Activated naive CD4-positive, alpha-beta T cell treated with anti-CD3 and anti-CD28 coated beads for 36 hours (primary cell): ENCODE results near the gene ZDHHC24. TPM values are rescaled to one million over a fixed set of nuclear protein-coding genes. Genes with fewer than 3 reads are reported as not detected.
"Not testable (repeated sequence)": the region's sequence is repeated elsewhere in the genome, so short reads cannot be mapped to it uniquely, and the experiment has no call there.

ENCODE experiments used
- CTCF ChIA-PET: fragments of 350-600 bp; sonication (Branson Sonifier 250); formaldehyde crosslinking; loops from one replicate; lab custom pipeline; 2021; ENCODE audit warnings: antibody characterized with exemption; lab: Charles Lee
- DNase-seq: peaks from one replicate; pipeline ENCODE4 v3.0.0-alpha.2; 2020
- H3K27ac Mint-ChIP-seq: one replicate; pipeline ENCODE4 v1.8.0; 2021; ENCODE audit warnings: mild to moderate bottlenecking, mixed read lengths
- H3K27me3 Mint-ChIP-seq: one replicate; pipeline ENCODE4 v1.8.0; 2021; ENCODE audit warnings: low read depth, mixed read lengths
- H3K36me3 Mint-ChIP-seq: one replicate; pipeline ENCODE4 v1.8.0; 2021; ENCODE audit warnings: low read depth, mixed read lengths
- H3K4me1 Mint-ChIP-seq: one replicate; pipeline ENCODE4 v1.8.0; 2021; ENCODE audit warnings: low read depth, mixed read lengths
- H3K4me3 Mint-ChIP-seq: one replicate; pipeline ENCODE4 v1.8.0; 2021; ENCODE audit warnings: mild to moderate bottlenecking, moderate library complexity, mixed read lengths
- H3K9me3 Mint-ChIP-seq: one replicate; pipeline ENCODE4 v1.8.0; 2021; ENCODE audit warnings: mixed read lengths
- intact Hi-C: fragments of 100-400 bp; cut with micrococcal nuclease; formaldehyde crosslinking; loops from one replicate; pipeline ENCODE4 v1.15.1; 2023
- total RNA-seq, 2 experiments: library from RNA; stranded (reverse); gene quantifications; one replicate each; pipeline ENCODE4 v1.2.3, GENCODE V29; 2021

ZDHHC24 gene
- total RNA-seq, 2 experiments from 2014 or later = 11.5 to 13.4 TPM

DNA sequence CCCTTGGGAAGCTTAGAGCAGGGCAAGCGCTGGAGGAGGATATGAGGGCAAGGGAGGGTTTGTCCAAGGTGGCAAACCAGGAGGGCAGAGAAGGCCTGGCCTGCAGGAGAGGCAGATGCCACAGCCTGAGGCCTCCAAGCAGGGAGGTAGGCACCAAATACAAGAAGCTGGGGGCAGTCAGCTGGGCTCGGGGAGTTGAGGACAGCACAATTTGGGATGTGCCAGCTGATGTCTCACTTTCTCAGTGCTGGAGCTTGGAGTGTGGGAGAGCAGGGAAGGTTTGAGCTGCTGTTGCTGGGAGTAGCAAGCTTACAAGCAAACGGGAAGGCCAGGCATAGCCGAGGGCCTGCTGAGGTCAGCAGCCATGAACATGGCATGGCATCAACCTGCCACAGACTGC, 4.0 kb downstream of the ZDHHC24 start:
- CTCF ChIA-PET = no interaction called here
- intact Hi-C loops = loop anchor here (10.0 kb wide), 1 partner anchor 413 kb away; the partner anchor contains the start of gene PC
- Mint-ChIP-seq H3K4me1 (peaks cover 18% of the 10 kb centered on the region), H3K9me3 (no peaks in the 10 kb centered on the region), H3K4me3 (no peak overlapping the region), H3K36me3 (peaks cover 14% of the 10 kb centered on the region), H3K27me3 (no peaks in the 10 kb centered on the region), H3K27ac (no peak overlapping the region)
- no peak for DNase-seq

DNA sequence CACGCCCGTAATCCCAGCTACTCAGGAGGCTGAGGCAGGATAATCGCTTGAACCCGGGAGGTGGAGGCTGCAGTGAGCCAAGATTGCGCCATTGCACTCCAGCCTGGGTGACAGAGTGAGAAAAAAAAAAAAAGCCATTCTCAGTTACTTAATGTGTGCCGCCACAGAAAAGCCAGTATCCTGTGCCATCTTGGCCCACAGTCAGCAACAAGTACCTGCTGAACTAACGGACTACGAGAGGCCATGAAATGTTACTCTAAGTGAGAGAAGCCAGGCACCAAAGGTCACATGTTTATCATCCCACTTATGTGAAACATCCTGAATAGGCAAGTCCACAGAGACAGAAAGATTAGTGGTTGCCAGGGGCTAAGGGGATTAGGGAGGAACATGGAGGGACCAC, 5.2 kb downstream of the ZDHHC24 start:
- not testable (repeated sequence) for H3K9me3 Mint-ChIP-seq, H3K27me3 Mint-ChIP-seq, H3K27ac Mint-ChIP-seq, DNase-seq, H3K4me3 Mint-ChIP-seq
- CTCF ChIA-PET = interaction anchor here (0.7 kb wide), 1 partner anchor 18 kb away, joined by 4 read pairs; no protein-coding TSS in a partner anchor
- Mint-ChIP-seq H3K4me1 (peaks cover 16% of the 10 kb centered on the region), H3K36me3 (peaks cover 15% of the 10 kb centered on the region)
- intact Hi-C loops = loop anchor here (10.0 kb wide), 1 partner anchor 414 kb away; the partner anchor contains the start of gene PC

- intact Hi-C loops = loop anchor here (10.0 kb wide), 1 partner anchor 415 kb away; the partner anchor contains the start of gene PC
- no peaks in the 10 kb centered on the region for H3K27me3 Mint-ChIP-seq
- peaks cover 18% of the 10 kb centered on the region for H3K36me3 Mint-ChIP-seq
- H3K4me1 Mint-ChIP-seq = peaks cover 13% of the 10 kb centered on the region
- no peak overlapping the region for H3K27ac Mint-ChIP-seq
- H3K9me3 Mint-ChIP-seq = no peaks in the 10 kb centered on the region
- no peak overlapping the region for H3K4me3 Mint-ChIP-seq
- CTCF ChIA-PET = no interaction called here
- no peak for DNase-seq
Measured at GRCh38 chr11:66539870-66540213, 6.0 kb downstream of the ZDHHC24 start.

GRCh38 chr11:66539170-66539869, 6.5 kb downstream of the ZDHHC24 start:
- Mint-ChIP-seq H3K4me1 (peaks cover 12% of the 10 kb centered on the region), H3K36me3 (peaks cover 18% of the 10 kb centered on the region), H3K4me3 (no peak overlapping the region), H3K9me3 (no peaks in the 10 kb centered on the region), H3K27me3 (no peaks in the 10 kb centered on the region), H3K27ac (no peak overlapping the region)
- intact Hi-C loops = no loop called here
- DNase-seq = no peak
- CTCF ChIA-PET = no interaction called here

DNA sequence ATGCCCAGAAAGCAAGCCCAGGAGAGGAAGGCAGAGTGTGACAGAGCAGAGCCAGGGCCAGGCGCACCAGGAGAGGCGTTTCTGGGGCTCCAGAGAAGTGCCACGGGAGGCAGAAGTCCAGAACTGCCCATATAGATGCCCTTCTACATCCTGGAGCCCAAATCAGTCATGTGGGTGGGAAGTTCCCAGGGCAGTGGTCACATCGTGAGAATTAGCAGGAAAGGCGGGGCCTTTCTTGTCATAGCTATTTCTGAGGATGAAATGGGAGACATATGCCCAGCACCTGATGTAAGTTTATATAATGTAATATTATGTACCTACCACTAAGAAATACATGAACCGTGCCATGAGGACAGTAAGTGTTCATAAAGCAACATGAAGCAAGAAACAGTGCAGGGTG, 13.1 kb downstream of the ZDHHC24 start:
- H3K27ac Mint-ChIP-seq = peak overlapping the region; percentile 36
- CTCF ChIA-PET = interaction anchor here (0.5 to 1.0 kb wide), 2 partner anchors 49 to 772 kb away, joined by 3 read pairs; no protein-coding TSS in a partner anchor
- intact Hi-C loops = no loop called here

GRCh38 chr11:66531841-66532240, 14.0 kb downstream of the ZDHHC24 start:
- no peak for DNase-seq
- CTCF ChIA-PET = no interaction called here
- intact Hi-C loops = no loop called here
- Mint-ChIP-seq H3K4me3 (no peak overlapping the region), H3K9me3 (no peaks in the 10 kb centered on the region), H3K27me3 (no peaks in the 10 kb centered on the region), H3K27ac (no peak overlapping the region), H3K36me3 (peaks cover 5% of the 10 kb centered on the region), H3K4me1 (no peaks in the 10 kb centered on the region)

More for the DNA sequence above, 13.1 kb downstream of the ZDHHC24 start:
- DNase-seq = no peak
- Mint-ChIP-seq H3K36me3 (peaks cover 10% of the 10 kb centered on the region), H3K9me3 (no peaks in the 10 kb centered on the region), H3K4me1 (no peaks in the 10 kb centered on the region), H3K4me3 (no peak overlapping the region), H3K27me3 (no peaks in the 10 kb centered on the region)

DNA sequence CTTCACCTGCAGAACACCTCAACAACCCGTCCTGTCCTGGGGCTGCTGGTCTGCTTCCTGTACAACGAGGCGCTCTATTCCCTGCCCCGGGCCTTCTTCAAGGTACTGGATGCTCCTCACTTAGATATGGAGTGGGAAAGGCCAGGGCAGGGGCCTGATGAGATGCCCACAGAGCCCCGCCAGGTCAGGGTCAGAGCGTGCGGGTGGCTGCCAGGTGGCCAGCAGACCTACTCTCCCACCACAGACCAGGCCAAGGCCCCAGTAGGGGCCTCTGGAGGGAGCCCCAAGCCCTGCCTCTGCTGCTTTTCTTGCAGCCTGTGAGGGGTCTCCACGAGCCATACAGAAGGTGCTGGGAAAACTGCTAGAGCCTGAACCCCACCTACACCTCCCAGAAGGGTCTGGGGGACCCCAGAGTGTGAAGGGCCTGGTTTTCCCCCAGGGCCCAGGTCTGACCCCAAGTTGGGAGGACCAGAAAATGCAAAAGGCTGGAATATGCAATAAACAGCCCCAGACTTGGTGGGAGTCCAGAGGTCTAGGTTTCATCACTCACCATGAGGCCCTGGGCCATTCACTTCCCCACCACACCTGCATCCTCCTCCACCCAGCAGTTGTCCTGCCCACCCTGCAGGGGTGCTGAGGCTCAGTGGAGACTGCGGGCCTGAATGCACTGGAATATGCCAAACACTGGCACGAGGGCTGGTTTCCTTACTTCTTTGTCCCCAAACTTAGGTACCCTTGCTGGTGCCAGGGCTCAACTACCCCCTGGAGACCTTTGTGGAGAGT, 14.7 kb downstream of the ZDHHC24 start:
- Mint-ChIP-seq H3K36me3 (peaks cover 5% of the 10 kb centered on the region), H3K27ac (no peak overlapping the region), H3K4me3 (no peak overlapping the region), H3K4me1 (no peaks in the 10 kb centered on the region), H3K27me3 (no peaks in the 10 kb centered on the region), H3K9me3 (no peaks in the 10 kb centered on the region)
- CTCF ChIA-PET = no interaction called here
- no peak for DNase-seq
- intact Hi-C loops = no loop called here

- CTCF ChIA-PET = no interaction called here
Measured at GRCh38 chr11:66529655-66530054, 16.2 kb downstream of the ZDHHC24 start.

GRCh38 chr11:66529069-66529468, 16.8 kb downstream of the ZDHHC24 start:
- H3K9me3 Mint-ChIP-seq = no peaks in the 10 kb centered on the region
- CTCF ChIA-PET = no interaction called here
- no peaks in the 10 kb centered on the region for H3K27me3 Mint-ChIP-seq
- intact Hi-C loops = no loop called here
- no peak for DNase-seq
- peaks cover 2% of the 10 kb centered on the region for H3K36me3 Mint-ChIP-seq
- no peak overlapping the region for H3K4me3 Mint-ChIP-seq
- no peak overlapping the region for H3K27ac Mint-ChIP-seq
- no peaks in the 10 kb centered on the region for H3K4me1 Mint-ChIP-seq

More at GRCh38 chr11:66529655-66530054, 16.2 kb downstream of the ZDHHC24 start:
- no peak overlapping the region for H3K27ac Mint-ChIP-seq
- H3K4me3 Mint-ChIP-seq = no peak overlapping the region
- DNase-seq = no peak
- intact Hi-C loops = no loop called here
- no peaks in the 10 kb centered on the region for H3K4me1 Mint-ChIP-seq
- no peaks in the 10 kb centered on the region for H3K9me3 Mint-ChIP-seq
- no peaks in the 10 kb centered on the region for H3K36me3 Mint-ChIP-seq
- H3K27me3 Mint-ChIP-seq = no peaks in the 10 kb centered on the region

DNA sequence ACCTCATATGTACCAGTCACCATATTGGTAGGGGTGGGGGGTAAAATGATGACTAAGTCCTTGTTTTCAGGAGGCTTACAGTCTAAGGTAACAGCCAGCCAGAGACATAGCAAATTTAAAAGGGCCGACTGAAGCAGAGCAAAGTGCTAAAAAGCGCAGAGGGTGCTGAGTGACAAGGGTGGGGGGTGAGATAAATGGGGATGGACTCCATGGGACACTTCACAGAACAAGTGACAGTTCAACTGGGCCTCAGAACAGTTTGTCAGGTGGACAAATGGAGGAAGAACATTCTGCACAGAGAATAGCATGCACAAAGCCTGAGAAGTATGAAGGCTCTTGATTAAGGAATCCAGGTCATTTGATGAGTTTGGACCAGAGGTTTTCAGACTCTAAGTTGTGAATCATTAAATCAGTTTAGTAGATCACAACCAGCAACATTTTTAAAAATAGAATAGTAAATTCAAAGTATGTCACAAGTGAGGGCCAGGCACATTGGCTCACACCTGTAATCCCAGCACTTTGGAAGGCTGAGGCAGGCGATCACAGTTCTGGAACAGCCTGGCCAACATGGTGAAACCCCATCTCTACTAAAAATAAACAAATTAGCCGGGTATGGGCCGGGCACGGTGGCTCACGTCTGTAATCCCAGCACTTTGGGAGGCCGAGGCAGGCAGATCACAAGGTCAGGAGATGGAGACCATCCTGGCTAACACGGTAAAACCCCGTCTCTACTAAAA, 21.4 kb downstream of the ZDHHC24 start:
- CTCF ChIA-PET = no interaction called here
- no peak for DNase-seq
- H3K9me3 Mint-ChIP-seq = no peaks in the 10 kb centered on the region
- peaks cover 17% of the 10 kb centered on the region for H3K36me3 Mint-ChIP-seq
- H3K4me1 Mint-ChIP-seq = no peaks in the 10 kb centered on the region
- H3K27me3 Mint-ChIP-seq = no peaks in the 10 kb centered on the region
- intact Hi-C loops = no loop called here
- H3K27ac Mint-ChIP-seq = no peak overlapping the region
- H3K4me3 Mint-ChIP-seq = no peak overlapping the region

- CTCF ChIA-PET = no interaction called here
- intact Hi-C loops = no loop called here
- no peak overlapping the region for H3K27ac Mint-ChIP-seq
- H3K36me3 Mint-ChIP-seq = peaks cover 19% of the 10 kb centered on the region
- no peaks in the 10 kb centered on the region for H3K9me3 Mint-ChIP-seq
- no peaks in the 10 kb centered on the region for H3K4me1 Mint-ChIP-seq
- no peak for DNase-seq
- no peak overlapping the region for H3K4me3 Mint-ChIP-seq
- H3K27me3 Mint-ChIP-seq = no peaks in the 10 kb centered on the region
Measured at GRCh38 chr11:66523611-66524010, 22.2 kb downstream of the ZDHHC24 start.

- H3K27me3 Mint-ChIP-seq = no peaks in the 10 kb centered on the region
- CTCF ChIA-PET = interaction anchor here (0.9 to 1.1 kb wide), 2 partner anchors 43 to 93 kb away, joined by 3 read pairs; no protein-coding TSS in a partner anchor
- H3K4me1 Mint-ChIP-seq = peaks cover 15% of the 10 kb centered on the region
- H3K9me3 Mint-ChIP-seq = no peaks in the 10 kb centered on the region
- peaks cover 11% of the 10 kb centered on the region for H3K36me3 Mint-ChIP-seq
- no peak overlapping the region for H3K27ac Mint-ChIP-seq
- no peak for DNase-seq
- intact Hi-C loops = loop anchor here (1.0 to 2.0 kb wide), 3 partner anchors 36 to 167 kb away; partner anchors contain the start of genes ACTN3, PELI3 and ZDHHC24
- H3K4me3 Mint-ChIP-seq = peak overlapping the region; percentile 89
Measured at GRCh38 chr11:66510990-66511339, 34.9 kb downstream of the ZDHHC24 start.
